ENCODE measurements around the gene SNX27.

SNX27 gene

DNA sequence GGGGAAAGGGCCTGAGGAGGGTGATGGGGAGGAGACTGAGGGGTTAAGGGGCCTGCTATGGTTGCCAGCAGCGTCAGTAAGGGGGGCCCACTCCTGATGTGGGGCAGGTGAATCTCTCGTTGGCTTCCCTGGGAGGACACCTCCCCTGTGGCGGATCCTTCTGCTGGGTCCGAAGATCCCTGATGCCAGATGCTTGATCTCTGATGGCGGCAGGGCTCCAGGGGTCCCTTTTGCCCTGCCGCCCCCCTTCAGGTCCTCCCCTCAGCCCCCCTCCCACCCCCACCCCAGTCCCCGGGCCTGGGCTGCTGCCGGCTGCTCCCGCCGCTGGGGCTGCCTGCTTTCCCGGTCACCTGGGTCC, 104.5 kb downstream of the SNX27 start:
- Histone ChIP-seq H3K9me3 (no peaks in the 10 kb centered on the region), H3K36me3 (no peaks in the 10 kb centered on the region), H3K27ac (no peak overlapping the region), H3K27me3 (peaks cover 0 to 25% of the 10 kb centered on the region in 2 donors), H3K4me3 (peak overlapping the region in 1 of 2 donors; percentile 2), H3K4me1 (peaks cover 0 to 37% (median 27%) of the 10 kb centered on the region in 4 donors)
- DNase-seq: no peak
- intact Hi-C loops (cut with DNase I; ENCODE audit: low total_unique reads): no loop called here
- TF ChIP-seq, protein P1, sequence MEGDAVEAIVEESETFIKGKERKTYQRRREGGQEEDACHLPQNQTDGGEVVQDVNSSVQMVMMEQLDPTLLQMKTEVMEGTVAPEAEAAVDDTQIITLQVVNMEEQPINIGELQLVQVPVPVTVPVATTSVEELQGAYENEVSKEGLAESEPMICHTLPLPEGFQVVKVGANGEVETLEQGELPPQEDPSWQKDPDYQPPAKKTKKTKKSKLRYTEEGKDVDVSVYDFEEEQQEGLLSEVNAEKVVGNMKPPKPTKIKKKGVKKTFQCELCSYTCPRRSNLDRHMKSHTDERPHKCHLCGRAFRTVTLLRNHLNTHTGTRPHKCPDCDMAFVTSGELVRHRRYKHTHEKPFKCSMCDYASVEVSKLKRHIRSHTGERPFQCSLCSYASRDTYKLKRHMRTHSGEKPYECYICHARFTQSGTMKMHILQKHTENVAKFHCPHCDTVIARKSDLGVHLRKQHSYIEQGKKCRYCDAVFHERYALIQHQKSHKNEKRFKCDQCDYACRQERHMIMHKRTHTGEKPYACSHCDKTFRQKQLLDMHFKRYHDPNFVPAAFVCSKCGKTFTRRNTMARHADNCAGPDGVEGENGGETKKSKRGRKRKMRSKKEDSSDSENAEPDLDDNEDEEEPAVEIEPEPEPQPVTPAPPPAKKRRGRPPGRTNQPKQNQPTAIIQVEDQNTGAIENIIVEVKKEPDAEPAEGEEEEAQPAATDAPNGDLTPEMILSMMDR (IDR thresholded peaks at IDR 0.05): no peak

DNA sequence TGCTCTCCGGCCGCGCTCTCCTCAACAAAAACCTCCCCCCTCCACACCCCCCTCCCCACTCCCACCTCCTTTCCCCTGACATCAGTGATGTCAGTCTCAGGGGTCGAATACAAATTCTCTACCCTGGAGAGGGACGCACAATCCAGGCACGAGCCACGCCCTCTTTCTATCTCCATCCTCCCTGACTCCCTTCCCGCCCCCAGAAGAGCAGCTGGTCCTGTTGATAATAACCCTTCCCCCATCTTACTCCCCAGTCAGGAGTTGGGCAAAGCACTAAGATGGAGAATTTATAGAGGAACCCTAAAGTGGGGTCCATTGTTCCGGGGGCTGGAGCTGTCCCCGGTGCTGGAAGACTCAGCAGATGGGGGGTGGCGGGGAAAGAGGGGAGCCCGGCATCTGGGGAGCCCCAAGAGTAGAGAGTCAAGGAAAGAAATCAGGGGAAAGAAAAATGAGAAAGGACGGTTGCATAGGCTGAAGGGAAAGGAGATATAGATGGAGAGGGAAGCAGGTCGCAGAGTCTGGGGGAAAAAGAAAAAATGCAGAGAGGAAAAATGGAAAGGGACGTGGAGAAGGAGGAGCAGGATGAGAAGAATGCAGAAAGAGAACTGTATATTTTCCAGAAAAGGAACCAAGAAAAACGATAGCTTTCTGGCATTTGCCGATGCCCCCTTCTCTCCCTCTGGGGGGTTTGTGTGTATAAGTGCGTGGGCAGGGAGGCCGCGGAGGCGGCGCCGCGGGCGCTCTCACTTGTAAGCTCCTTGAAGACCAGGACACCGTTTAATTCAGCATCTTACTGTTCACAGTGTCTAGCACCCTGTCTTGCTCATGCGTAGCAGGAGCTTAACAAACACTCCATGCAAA, 105.2 kb downstream of the SNX27 start, which contains the start of gene CELF3:
Gene CELF3, minus strand, starts transcription at position 33 of the 861 bp plus-strand sequence. CDS start 783 bp downstream, outside the sequence.
- Histone ChIP-seq H3K9me3 (no peaks in the 10 kb centered on the region), H3K4me3 (peak within 1 kb of the TSS in 1 of 2 donors; percentile 2), H3K4me1 (peaks cover 0 to 43% (median 33%) of the 10 kb centered on the region in 4 donors), H3K36me3 (no peaks in the 10 kb centered on the region), H3K27ac (no peak within 1 kb of the TSS), H3K27me3 (peaks cover 0 to 22% of the 10 kb centered on the region in 2 donors)
- no peak for DNase-seq
- intact Hi-C loops (cut with DNase I; ENCODE audit: low total_unique reads): no loop called here
- TF ChIP-seq, protein P1 (IDR thresholded peaks at IDR 0.05): no peak

DNA sequence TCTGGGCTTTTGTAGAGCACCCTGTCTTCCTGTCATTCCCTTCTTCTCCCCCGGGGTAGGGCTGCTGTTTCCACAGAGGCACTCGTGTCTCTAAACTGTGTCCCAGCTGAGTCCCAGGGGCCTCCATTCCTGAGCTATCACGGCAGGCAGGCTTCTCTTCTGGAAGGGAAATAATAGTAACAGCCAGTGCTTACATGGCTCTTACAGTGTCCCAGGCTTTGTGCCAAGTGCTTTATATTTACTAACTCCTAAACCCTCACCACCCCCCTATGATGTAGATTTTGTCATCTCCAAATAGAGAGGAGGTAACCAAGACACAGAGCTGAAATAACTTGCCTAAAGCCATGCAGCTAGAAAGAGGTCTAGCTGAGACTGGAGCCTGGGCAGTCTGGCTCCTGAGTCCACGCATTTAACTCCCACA, 106.2 kb downstream of the SNX27 start:
- Histone ChIP-seq H3K27me3 (peaks cover 0 to 22% of the 10 kb centered on the region in 2 donors), H3K4me3 (no peak overlapping the region), H3K9me3 (no peaks in the 10 kb centered on the region), H3K36me3 (no peaks in the 10 kb centered on the region), H3K27ac (no peak overlapping the region), H3K4me1 (peaks cover 0 to 47% (median 36%) of the 10 kb centered on the region in 4 donors)
- TF ChIP-seq, protein P1 (IDR thresholded peaks at IDR 0.05): no peak
- DNase-seq: no peak
- intact Hi-C loops (cut with DNase I; ENCODE audit: low total_unique reads): no loop called here

DNA sequence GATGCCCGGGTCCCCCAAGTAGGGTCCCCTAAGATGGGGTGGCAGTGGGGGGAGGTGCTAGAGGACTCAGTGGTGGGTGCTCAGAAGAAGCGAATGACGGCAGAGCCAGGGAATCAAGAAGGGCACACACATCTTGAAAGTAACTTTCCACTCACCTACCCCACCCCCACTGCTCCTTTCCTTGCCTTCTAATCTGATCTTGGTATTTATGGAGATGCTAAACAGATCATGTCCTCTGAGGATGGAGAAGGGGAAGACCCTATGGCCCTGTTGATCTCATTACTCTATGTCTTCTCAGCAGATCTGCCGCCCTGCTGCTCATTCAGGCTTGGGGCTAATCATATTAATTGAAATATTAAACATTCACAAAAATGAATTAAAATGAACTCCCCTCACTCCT, 106.8 kb downstream of the SNX27 start:
- Histone ChIP-seq H3K27ac (no peak overlapping the region), H3K4me3 (no peak overlapping the region), H3K36me3 (no peaks in the 10 kb centered on the region), H3K4me1 (peaks cover 0 to 47% (median 36%) of the 10 kb centered on the region in 4 donors), H3K9me3 (no peaks in the 10 kb centered on the region), H3K27me3 (peaks cover 0 to 22% of the 10 kb centered on the region in 2 donors)
- DNase-seq: no peak
- intact Hi-C loops (cut with DNase I; ENCODE audit: low total_unique reads): no loop called here
- TF ChIP-seq, protein P1 (IDR thresholded peaks at IDR 0.05): no peak

DNA sequence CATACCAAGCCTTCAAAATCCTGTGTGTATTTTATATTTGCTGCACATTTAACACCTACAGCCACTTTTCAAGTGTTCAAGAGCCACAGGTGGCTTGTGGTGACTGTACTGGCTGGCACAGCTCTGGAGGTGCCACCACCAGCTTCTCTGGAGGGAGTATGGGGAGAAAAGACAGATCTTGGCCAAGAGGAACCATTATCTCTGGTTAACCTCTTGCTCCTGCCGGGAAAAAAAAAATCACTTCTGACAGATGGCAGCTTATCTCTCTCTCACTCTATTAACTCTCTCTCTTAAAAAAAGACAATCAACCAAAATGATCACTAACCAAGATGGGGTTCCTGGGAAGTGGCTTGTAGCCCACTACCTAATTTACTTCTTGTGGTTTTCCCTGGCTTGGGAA, 108.3 kb downstream of the SNX27 start:
- peaks cover 0 to 15% of the 10 kb centered on the region in 2 donors for H3K27me3 ChIP-seq
- no peaks in the 10 kb centered on the region for H3K9me3 ChIP-seq
- intact Hi-C loops (cut with DNase I; ENCODE audit: low total_unique reads): no loop called here
- DNase-seq: no peak
- peak overlapping the region; percentile 72 to 79 for H3K27ac ChIP-seq
- TF ChIP-seq, protein P1 (IDR thresholded peaks at IDR 0.05): no peak
- H3K4me3 ChIP-seq: peak overlapping the region in 1 of 2 donors; percentile 66
- H3K36me3 ChIP-seq: no peaks in the 10 kb centered on the region
- peaks cover 0 to 47% (median 36%) of the 10 kb centered on the region in 4 donors for H3K4me1 ChIP-seq
